LNCaP clone FGC (cell line): ENCODE measurements around the gene FHIT.

Experiments used
- DNase-seq: peaks from one replicate; pipeline ENCODE4 v3.0.0-alpha.2; 2011; ENCODE audit warnings: low read depth
- H3K4me3 ChIP-seq: 2 replicates; pipeline ENCODE4 v1.5.1; 2011; ENCODE audit warnings: mild to moderate bottlenecking, low read depth, low read length, control low read depth
- TF ChIP-seq, protein P1 (sequence below): IDR thresholded peaks from 2 replicates; pipeline ENCODE4 v1.5.1; 2012; ENCODE audit warnings: mild to moderate bottlenecking; ENCODE audit not compliant: control insufficient read depth, insufficient read depth; ENCODE audit errors: extremely low read depth

The FHIT gene

DNA sequence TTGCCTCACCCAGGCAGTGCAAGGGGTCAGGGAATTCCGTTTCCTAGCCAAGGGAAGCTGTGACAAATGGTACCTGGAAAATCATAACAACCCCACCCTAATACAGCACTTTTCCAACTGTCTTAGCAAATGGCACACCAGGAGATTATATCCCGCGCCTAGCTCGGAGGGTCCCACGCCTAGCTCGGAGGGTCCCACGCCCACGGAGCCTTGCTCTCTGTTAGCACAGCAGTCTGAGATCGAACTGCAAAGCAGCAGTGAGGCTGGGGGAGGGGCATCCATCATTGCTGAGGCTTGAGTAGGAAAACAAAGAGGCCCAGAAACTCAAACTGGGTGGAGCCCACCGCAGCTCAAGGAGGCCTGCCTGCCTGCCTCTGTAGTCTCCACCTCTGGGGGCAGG, 208.1 kb downstream of the FHIT start:
- TF ChIP-seq, protein P1, sequence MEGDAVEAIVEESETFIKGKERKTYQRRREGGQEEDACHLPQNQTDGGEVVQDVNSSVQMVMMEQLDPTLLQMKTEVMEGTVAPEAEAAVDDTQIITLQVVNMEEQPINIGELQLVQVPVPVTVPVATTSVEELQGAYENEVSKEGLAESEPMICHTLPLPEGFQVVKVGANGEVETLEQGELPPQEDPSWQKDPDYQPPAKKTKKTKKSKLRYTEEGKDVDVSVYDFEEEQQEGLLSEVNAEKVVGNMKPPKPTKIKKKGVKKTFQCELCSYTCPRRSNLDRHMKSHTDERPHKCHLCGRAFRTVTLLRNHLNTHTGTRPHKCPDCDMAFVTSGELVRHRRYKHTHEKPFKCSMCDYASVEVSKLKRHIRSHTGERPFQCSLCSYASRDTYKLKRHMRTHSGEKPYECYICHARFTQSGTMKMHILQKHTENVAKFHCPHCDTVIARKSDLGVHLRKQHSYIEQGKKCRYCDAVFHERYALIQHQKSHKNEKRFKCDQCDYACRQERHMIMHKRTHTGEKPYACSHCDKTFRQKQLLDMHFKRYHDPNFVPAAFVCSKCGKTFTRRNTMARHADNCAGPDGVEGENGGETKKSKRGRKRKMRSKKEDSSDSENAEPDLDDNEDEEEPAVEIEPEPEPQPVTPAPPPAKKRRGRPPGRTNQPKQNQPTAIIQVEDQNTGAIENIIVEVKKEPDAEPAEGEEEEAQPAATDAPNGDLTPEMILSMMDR = no peak
- DNase-seq = no peak
- H3K4me3 ChIP-seq = no peak overlapping the region

DNA sequence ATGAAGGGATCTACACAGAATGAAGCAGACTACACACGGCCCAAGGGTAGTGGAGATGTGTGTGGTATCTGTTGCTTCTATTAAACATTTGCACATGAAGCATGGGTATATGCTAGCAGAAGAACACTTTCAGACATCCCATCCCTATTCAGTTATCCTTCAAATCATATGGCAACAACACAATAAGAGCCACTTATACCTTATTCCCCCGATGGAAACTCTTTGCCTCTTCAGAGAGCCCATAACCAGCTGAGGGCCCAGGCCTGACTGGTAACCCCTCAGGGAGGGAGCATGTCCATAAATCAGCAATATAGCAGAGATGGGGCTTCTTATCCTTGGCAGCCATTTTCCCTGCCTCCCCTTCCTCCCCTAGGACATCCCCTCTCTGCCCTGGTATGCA, 210.6 kb downstream of the FHIT start:
- DNase-seq = no peak
- H3K4me3 ChIP-seq = no peak overlapping the region
- TF ChIP-seq, protein P1 = no peak

DNA sequence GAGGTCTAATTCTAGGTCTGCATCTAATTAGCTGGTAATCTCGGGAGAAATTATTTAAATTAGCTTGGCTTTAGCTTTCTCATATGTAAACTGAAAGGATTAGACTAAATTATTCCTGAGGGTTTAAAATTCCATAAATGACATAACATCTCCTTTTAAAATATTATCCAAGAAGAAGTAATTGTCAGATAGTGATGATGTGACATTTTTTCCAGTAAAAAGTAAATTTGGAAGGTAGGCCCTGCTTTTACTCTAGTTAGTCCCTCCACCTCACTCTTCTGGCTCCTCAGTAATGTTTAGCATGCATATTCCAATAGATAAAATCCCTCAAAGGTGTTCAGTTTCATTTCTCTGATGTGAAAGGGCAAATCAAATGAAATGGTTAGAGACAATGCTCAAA, 215.7 kb downstream of the FHIT start:
- no peak overlapping the region for H3K4me3 ChIP-seq
- TF ChIP-seq, protein P1 = no peak
- DNase-seq = no peak

DNA sequence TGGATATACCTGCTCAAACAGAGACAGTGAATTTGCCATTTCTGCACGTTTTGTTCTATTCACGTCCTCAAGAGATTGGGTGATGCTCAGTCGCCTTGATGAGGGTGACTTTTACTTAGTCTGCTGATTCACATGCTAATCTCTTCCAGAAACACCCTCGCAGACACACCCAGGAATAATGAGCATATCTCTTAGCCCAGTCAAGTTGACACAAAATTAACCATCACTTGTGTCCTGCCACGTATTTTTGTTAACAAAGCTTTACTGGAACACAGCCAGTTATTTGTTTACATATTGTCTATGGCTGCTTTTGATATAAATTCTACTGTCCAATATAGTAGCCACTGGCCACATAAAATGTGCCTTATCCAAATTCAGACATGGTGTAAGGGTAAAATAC, 218.3 kb downstream of the FHIT start:
- DNase-seq = no peak
- H3K4me3 ChIP-seq = no peak overlapping the region
- TF ChIP-seq, protein P1 = no peak

DNA sequence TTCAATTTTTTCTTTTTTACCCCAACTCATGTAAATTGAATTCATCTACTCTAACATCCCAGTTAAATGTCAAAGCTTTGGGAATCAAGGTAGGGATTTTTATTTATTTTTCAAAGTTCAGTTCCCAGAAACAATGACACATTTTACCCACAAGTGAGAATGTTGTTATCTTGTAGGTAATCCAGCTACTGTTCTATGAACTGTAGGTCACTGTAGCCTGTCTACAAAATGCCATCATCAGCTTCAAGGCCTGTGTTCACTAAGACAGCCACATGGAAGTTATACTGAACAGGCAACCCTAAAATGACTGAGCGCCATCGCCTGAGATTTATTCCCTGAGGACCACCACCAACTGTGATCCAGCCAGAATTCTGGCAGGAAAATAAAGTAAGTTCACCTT, 219.7 kb downstream of the FHIT start:
- no peak overlapping the region for H3K4me3 ChIP-seq
- no peak for DNase-seq
- TF ChIP-seq, protein P1 = no peak

DNA sequence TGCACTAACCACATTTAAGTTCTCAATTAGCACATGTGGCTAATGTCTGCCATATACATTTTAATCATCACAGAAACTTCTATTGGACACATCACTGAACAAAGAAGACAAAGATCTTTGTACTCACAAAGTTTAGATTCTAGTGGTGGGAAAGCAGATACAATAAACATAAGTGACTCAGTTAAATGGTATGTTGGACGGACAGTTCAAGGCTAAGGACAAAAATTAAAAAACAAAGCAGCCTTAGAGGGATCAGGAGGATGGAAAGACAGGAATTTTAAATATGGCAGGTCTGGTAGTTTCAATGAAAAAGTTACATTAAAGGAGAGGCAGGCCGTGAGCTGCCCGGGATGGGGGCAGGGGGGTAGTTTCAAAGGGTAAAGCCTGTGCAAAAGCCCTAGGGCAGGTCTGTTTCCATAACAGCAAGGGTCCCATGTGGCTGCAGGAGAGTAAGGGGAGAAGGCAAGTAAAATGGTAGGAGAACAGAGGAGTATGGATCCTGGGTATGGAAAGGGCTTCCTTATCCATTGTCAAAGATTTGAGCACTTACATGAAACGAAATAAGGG, 220.7 kb downstream of the FHIT start:
- TF ChIP-seq, protein P1 = no peak
- no peak for DNase-seq
- no peak overlapping the region for H3K4me3 ChIP-seq

DNA sequence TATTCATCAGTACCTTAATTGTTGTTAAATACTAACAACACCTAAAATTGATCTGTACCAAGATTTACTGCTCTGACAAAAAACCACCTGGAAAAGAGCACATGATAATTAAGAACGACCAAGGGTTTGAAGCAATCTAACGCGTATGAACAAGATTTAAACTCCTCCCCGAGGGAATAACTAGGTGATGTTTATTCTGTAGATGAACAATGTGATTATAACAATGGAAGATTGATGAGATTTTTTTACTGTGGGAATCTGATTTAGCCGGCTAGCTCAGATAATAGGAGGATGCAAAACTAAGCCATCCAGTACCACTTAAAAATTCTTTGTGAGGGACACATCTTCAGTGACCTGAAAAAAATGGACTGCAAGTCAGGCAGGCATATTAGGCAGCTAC, 222.1 kb downstream of the FHIT start:
- H3K4me3 ChIP-seq = no peak overlapping the region
- no peak for DNase-seq
- TF ChIP-seq, protein P1 = no peak
